Gastrocnemius medialis (tissue), 4 donors: Measurements from ENCODE around the gene CNOT11.

Experiments used
- POLR2A ChIP-seq, 2 donors: fragments of 450-650 bp; IDR thresholded peaks; one replicate each; pipeline ENCODE4 v1.6.1; 2017; ENCODE audit warnings: antibody characterized with exemption in 2 of 2, mild to moderate bottlenecking in 2 of 2, moderate library complexity in 2 of 2
- TF ChIP-seq, protein P1 (sequence below), 5 experiments: fragments of 450-650 bp in 3 of 5; fragments of 200-600 bp in 2 of 5; sonication (generic) in 2 of 5; IDR thresholded peaks in 4 of 5; conservative IDR thresholded peaks in 1 of 5; 1 replicate in 4 of 5; 2 replicates in 1 of 5; pipeline ENCODE4 v1.5.1; 2016 to 2019; ENCODE audit warnings: antibody characterized with exemption in 5 of 5, mild to moderate bottlenecking in 3 of 5, moderate library complexity in 3 of 5

DNA sequence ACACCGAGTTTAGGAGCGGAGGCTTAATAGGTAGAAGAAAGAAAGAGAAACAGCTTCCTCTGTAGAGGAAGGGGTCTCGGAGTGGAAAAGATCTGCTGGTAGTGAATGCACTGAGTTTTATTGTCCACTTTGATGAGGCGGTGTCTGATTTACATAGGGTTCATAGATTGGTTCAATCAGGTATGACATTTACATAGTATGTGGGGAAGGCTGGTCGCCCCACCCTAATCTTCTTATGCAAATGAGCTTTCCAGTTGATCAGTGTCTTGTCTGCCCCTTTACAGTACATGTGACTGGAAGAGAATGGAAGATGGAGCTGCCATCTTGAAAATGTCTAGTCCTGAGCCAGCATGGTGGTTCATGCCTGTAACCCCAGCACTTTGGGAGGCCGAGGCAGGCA is 19.9 kb upstream of the CNOT11 start:
- TF ChIP-seq, protein P1, sequence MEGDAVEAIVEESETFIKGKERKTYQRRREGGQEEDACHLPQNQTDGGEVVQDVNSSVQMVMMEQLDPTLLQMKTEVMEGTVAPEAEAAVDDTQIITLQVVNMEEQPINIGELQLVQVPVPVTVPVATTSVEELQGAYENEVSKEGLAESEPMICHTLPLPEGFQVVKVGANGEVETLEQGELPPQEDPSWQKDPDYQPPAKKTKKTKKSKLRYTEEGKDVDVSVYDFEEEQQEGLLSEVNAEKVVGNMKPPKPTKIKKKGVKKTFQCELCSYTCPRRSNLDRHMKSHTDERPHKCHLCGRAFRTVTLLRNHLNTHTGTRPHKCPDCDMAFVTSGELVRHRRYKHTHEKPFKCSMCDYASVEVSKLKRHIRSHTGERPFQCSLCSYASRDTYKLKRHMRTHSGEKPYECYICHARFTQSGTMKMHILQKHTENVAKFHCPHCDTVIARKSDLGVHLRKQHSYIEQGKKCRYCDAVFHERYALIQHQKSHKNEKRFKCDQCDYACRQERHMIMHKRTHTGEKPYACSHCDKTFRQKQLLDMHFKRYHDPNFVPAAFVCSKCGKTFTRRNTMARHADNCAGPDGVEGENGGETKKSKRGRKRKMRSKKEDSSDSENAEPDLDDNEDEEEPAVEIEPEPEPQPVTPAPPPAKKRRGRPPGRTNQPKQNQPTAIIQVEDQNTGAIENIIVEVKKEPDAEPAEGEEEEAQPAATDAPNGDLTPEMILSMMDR (IDR thresholded peaks at IDR 0.05 in 4 of 5, conservative IDR thresholded peaks at IDR 0.05 in 1 of 5): no peak
- no peak for TF ChIP-seq POLR2A (IDR thresholded peaks at IDR 0.05)
